SK-N-DZ (cell line): ENCODE data around the gene NCOA6.
A peak's percentile ranks its signal among the peaks of the same experiment; 100 is the strongest.

Experiments
- DNase-seq: peaks from one replicate; pipeline ENCODE4 v3.0.0-alpha.2; 2015; ENCODE audit warnings: low spot score
- small RNA-seq, 2 experiments: library from RNA; depleted of rRNA; stranded (forward); fragments of <200 nt; gene quantifications; one replicate each; pipeline ENCODE3, GENCODE V24; 2014

Gene NCOA6

GRCh38 chr20:34704177-34705007 is 121.1 kb downstream of the NCOA6 start, which contains the start of gene TP53INP2:
TP53INP2 (plus strand) TSS chr20:34704344; CDS start chr20:34708740, 4,396 bp downstream.
- DNase-seq: peak; percentile 98

DNA sequence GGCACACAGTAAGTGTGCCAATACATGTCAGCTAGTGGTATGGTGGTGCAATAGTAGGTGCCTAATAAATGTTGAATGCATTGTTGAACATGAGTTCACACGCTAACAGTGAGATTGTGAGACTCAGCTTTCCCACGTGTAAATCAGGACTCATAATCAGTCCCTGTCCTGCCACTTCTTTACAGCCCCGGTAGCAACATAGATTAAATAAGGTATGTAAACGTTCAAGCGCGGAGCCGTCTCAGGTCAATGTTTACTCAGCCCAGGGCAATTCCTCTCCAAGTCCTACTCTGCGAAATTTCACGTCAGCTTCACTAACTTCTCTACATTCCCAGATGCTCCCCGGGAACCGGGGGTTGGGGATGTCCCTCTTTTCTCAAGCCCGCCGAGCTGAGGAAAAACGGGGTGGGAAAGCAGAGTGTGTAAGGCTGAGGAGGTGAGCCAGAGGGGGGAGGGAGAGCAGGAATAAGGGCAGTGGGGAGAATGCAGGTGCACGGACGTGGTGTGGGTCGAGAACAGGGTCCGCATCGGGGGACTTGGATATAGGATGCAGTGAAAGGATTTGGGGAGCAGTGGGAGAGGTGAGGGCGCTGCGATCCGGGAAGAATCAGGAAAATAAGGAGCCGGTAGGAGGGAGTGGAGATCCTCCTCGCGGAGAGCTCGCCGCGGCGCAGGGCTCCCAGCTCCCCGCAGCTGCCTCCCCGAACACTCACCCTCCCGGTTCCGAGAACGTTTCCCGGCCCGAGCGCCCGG is 121.9 kb downstream of the NCOA6 start:
- peak; percentile 47 for DNase-seq

- DNase-seq: no peak
These were observed 122.4 kb downstream of the NCOA6 start for GRCh38 chr20:34703061-34703423.

- no peak for DNase-seq
These were observed 123.9 kb downstream of the NCOA6 start for GRCh38 chr20:34701405-34702085.

- DNase-seq: no peak
These were observed 132.0 kb downstream of the NCOA6 start for GRCh38 chr20:34693414-34693813.

- no peak for DNase-seq
These were observed 133.6 kb downstream of the NCOA6 start for GRCh38 chr20:34691838-34692237.

DNA sequence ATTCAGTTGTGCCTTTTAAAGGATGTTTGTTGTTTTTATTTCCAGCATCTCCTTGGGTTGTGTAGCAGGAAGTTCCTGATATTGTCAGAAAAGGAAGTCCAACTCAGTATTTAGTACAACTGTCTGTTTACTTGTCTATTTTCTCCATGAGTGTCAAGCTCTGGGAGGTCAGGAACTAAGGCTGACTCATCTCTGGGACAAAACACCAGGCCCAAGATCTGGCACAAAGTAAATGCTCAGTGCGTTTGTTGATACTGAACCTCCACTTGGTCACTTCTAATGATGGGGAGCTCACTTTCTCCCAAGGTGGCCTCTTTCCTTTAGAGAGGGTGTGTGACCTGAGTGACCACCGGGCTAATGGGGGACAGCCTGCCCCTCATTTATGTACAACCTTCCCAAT is 136.0 kb downstream of the NCOA6 start:
- DNase-seq: no peak

DNA sequence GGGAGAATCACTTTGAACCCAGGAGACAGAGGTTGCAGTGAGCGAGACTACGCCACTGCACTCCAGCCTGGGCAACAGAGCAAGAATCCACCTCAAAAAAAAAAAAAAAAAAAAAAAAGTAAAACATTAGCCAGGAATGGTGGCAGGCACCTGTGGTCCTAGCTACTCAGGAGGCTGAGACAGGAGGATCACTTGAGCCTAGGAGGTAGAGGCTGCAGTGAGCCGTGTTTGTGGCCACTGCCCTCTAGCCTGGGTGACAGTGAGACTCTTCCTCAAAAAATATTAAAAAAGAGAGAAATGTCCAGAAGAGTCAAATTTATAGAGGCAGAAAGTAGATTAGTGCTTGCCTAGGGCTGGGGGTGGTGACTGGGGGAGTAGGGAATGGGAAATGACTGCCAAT is 141.8 kb downstream of the NCOA6 start:
- DNase-seq: no peak

GRCh38 chr20:34680586-34681175 is 144.8 kb downstream of the NCOA6 start:
- no peak for DNase-seq

DNA sequence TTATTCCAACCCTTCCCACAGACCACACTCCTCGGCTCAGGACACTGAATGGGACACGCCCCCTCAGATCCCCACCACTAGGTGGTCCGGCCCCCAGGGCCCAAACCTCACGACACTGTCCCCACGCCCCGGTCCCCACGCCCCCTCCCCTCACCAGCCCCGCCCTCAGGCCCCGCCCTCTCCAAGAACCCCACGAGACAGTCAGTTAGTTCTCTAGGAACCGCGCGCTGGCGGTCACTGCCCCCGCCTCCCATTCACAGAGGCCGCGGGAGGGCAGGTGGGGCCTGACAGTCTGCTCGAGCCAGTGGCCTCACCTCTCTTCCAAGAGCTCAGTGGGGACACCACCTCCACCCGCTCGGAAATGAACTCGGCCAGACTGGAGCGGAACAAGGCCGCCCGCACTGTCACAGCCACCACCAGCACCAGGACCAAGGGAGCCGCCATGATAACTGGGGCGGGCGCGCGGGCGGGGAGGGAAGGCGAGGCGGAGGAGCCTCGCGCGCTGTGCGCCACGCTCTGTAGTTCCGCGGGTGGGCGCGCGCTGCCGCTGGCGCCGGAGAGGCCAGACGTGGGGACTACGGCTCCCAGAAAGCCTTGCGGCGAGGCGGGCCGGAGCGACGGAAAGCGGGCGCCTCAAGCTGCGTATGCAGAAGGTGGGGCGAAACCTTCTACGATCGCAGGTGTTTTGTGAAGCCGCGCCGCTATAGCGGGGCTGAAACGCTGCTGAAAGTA is 148.6 kb downstream of the NCOA6 start, which contains the start of gene PIGU:
Gene PIGU, minus strand, starts transcription at position 451 of the 732 bp plus-strand sequence. Its CDS starts 7 bp downstream, at position 444.
- peak; percentile 98 for DNase-seq

GRCh38 chr20:34675993-34676641 is 149.3 kb downstream of the NCOA6 start:
- DNase-seq: no peak

DNA sequence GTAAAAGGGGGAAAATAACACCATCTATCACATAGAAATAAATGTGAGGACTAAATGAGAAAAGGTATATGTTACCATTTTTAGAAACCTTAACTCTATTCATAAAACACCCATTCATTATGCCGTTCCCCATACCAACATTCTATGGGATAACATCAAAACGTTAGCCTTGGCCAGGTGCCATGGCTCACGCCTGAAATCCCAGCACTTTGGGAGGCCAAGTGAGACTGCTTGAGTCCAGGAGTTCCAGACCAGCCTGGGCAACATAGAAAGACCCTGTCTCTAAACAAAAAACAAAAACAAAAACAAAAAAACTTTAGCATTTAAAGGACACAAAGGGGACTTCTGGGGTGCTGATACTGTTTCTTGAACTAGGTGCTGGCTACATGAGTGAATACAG is 149.9 kb downstream of the NCOA6 start:
- no peak for DNase-seq

GRCh38 chr20:34673412-34673811 is 152.0 kb downstream of the NCOA6 start:
- no peak for DNase-seq

DNA sequence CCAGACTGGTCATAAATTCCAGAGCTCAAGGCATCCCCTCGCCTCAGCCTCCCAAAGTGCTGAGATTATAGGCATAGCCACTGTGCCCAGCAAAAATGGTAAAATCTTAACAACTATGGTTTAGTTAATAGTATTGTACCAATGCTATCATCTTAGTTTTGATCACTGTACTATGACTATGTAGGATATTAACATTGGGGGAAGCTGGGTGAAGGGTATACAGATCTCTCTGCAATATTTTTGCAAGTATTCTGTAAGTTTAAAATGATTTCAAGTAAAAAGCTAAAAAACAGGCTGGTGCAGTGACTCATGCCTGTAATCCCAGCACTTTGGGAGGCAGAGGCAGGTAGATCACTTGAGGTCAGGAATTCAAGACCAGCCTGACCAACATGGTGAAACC is 156.4 kb downstream of the NCOA6 start:
- no peak for DNase-seq

Small RNA genes lying within 50 kb of the gene (small RNA-seq; reads per million reads assigned to genes)
- gene AL118520.1: 0 reads per million in 2 experiments
